Upper lobe of left lung (tissue), 6 donors: ENCODE measurements around the gene BET1. TPM values are rescaled to one million over a fixed set of nuclear protein-coding genes. Genes with fewer than 3 reads are reported as not detected.
A peak's percentile ranks its signal among the peaks of the same experiment; 100 is the strongest.

Source experiments
- ATAC-seq, 2 donors: fragments of 200-7000 bp; cut with Tn5 transposase; one replicate each; pipeline ENCODE4 v1.9.1; 2022; ENCODE audit warnings: mild to moderate bottlenecking in 2 of 2, moderate library complexity in 2 of 2; ENCODE audit not compliant: low FRiP score in 2 of 2
- DNase-seq, 2 donors: peaks; one replicate each; pipeline ENCODE4 v3.0.0-alpha.2; 2019 to 2020
- H3K27ac ChIP-seq, 4 donors: fragments of 200-600 bp; sonication (generic); one replicate each; pipeline ENCODE4 v1.5.1; 2016 to 2019
- H3K27me3 ChIP-seq, 4 donors: fragments of 200-600 bp; sonication (generic); one replicate each; pipeline ENCODE4 v1.5.1; 2017 to 2019
- H3K36me3 ChIP-seq, 4 donors: fragments of 200-600 bp; sonication (generic); one replicate each; pipeline ENCODE4 v1.5.1; 2016 to 2019
- H3K4me1 ChIP-seq, 4 donors: fragments of 200-600 bp; sonication (generic); one replicate each; pipeline ENCODE4 v1.5.1; 2018 to 2019
- H3K4me3 ChIP-seq, 4 donors: fragments of 200-600 bp; sonication (generic); one replicate each; pipeline ENCODE4 v1.5.1; 2017 to 2019; ENCODE audit warnings: mild to moderate bottlenecking in 2 of 4, moderate library complexity in 1 of 4
- H3K9me3 ChIP-seq, 4 donors: fragments of 200-600 bp; sonication (generic); one replicate each; pipeline ENCODE4 v1.5.1; 2018 to 2019
- EP300 ChIP-seq, 4 donors: sonication (generic); formaldehyde crosslinking; IDR thresholded peaks; one replicate each; pipeline ENCODE4 v1.5.1; 2017; ENCODE audit warnings: antibody characterized with exemption in 4 of 4, control low read depth in 2 of 4
- POLR2A ChIP-seq, 4 donors: fragments of 450-650 bp; IDR thresholded peaks; one replicate each; pipeline ENCODE4 v1.5.1; 2016 to 2017; ENCODE audit warnings: antibody characterized with exemption in 4 of 4, mild to moderate bottlenecking in 2 of 4
- POLR2AphosphoS5 ChIP-seq, 2 donors: sonication (generic); formaldehyde crosslinking; IDR thresholded peaks; one replicate each; pipeline ENCODE4 v1.5.1; 2017; ENCODE audit warnings: antibody characterized with exemption in 2 of 2
- WGBS, 2 donors: methylation state at CpG; one replicate each; pipeline ENCODE4 v1.1.5; 2017 to 2018; 5-methylcytosine and 5-hydroxymethylcytosine counted together
- total RNA-seq, 6 donors: library from RNA; depleted of rRNA in 4 of 6; stranded (reverse); fragments of >200 nt in 4 of 6; gene quantifications; one replicate each; pipeline versions ENCODE4 v1.1.0 to v1.2.1, GENCODE V29; 2016 to 2021
- TF ChIP-seq, protein P1 (sequence below), 6 experiments: fragments of 450-650 bp in 4 of 6; fragments of 200-600 bp in 2 of 6; sonication (generic) in 2 of 6; IDR thresholded peaks; one replicate each; pipeline ENCODE4 v1.5.1; 2016 to 2019; ENCODE audit warnings: antibody characterized with exemption in 6 of 6
- donor health status: DM: no; HTN: no; CAD: no; lungs with moderate emphysema.
- donor health status: DM: no; HTN: yes; CAD: no; lungs with severe emphysema.

BET1 gene
- total RNA-seq, 6 donors from 2014 or later: 11.7 to 39.2 (median 21.1) TPM

DNA sequence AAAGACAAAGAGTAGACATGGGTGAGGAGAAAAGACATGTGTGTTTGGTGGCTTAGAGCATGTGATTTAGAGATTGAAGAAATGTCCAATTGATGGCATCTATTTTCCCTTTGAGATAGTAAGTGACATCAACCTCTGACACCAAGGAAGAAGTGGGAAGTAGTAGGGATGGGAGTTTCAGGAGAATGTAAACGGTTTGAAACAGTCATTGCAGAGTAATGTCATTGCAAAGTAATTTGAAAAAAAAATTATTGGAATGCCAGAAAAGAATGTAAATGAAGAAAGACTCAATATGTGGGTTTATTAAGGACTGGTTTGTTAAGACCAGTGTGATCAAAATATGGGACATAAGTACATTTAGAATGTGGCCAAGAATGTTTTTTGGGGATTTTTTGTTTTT lies 56.0 kb downstream of the BET1 start:
- no peak overlapping the region for H3K27ac ChIP-seq
- no peaks in the 10 kb centered on the region for H3K36me3 ChIP-seq
- H3K4me3 ChIP-seq: no peak overlapping the region
- no peaks in the 10 kb centered on the region for H3K27me3 ChIP-seq
- TF ChIP-seq POLR2AphosphoS5 (IDR thresholded peaks at IDR 0.05) (no peak), EP300 (IDR thresholded peaks at IDR 0.05) (no peak), POLR2A (IDR thresholded peaks at IDR 0.05) (no peak)
- TF ChIP-seq, protein P1, sequence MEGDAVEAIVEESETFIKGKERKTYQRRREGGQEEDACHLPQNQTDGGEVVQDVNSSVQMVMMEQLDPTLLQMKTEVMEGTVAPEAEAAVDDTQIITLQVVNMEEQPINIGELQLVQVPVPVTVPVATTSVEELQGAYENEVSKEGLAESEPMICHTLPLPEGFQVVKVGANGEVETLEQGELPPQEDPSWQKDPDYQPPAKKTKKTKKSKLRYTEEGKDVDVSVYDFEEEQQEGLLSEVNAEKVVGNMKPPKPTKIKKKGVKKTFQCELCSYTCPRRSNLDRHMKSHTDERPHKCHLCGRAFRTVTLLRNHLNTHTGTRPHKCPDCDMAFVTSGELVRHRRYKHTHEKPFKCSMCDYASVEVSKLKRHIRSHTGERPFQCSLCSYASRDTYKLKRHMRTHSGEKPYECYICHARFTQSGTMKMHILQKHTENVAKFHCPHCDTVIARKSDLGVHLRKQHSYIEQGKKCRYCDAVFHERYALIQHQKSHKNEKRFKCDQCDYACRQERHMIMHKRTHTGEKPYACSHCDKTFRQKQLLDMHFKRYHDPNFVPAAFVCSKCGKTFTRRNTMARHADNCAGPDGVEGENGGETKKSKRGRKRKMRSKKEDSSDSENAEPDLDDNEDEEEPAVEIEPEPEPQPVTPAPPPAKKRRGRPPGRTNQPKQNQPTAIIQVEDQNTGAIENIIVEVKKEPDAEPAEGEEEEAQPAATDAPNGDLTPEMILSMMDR (IDR thresholded peaks at IDR 0.05): no peak
- H3K4me1 ChIP-seq: peaks cover 0 to 8% (median 4%) of the 10 kb centered on the region in 4 donors
- no peak for ATAC-seq
- DNase-seq: no peak
- H3K9me3 ChIP-seq: no peaks in the 10 kb centered on the region
- WGBS, 2 donors: 58 to 73% methylated on average over 1 of the region's 1 CpG

DNA sequence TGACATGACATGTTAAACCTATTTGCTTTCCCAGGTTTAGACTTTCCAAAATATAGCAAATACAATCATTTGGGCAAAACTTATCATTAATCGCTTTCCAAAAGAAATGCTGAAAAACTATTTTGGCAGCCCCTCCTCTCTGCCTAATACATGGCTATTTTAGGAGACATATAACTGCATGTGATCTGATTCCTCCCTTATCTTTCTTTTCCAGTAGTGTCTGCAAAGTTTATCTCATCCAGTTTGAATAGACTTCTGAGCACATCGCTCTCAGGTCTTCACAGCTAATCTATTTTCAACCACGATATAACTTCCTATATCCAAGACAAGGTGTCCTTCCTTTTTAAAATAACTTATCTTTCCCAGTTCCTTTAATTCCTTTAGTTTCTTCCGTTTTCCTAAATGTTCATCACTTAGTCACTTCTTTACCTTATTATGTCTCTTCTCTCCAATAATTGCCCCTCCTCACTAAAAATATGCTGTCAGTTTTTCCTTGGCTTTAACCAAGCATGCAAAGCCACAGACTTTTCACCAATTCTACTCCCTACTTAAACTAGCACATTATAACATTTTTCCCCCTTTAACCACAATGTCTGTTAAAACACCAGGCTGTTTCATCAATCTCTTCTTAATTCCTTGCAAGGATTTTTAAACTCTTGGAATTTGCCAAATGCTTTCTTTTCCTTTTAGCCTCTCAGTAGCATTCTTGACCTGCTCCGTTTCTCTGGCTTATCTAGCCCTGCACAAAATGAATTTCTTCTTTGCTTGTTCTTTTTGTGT lies 58.2 kb downstream of the BET1 start:
- TF ChIP-seq POLR2A (IDR thresholded peaks at IDR 0.05) (no peak), POLR2AphosphoS5 (IDR thresholded peaks at IDR 0.05) (no peak), EP300 (IDR thresholded peaks at IDR 0.05) (no peak)
- TF ChIP-seq, protein P1 (IDR thresholded peaks at IDR 0.05): no peak
- DNase-seq: no peak
- no peak for ATAC-seq
- peaks cover 0 to 8% (median 4%) of the 10 kb centered on the region in 4 donors for H3K4me1 ChIP-seq
- H3K9me3 ChIP-seq: no peaks in the 10 kb centered on the region
- no peak overlapping the region for H3K4me3 ChIP-seq
- 36 to 47% methylated on average over 5 of the region's 5 CpGs for WGBS, 2 donors
- H3K27ac ChIP-seq: peak overlapping the region in 2 of 4 donors; percentile 68 to 78
- H3K27me3 ChIP-seq: no peaks in the 10 kb centered on the region
- H3K36me3 ChIP-seq: no peaks in the 10 kb centered on the region

DNA sequence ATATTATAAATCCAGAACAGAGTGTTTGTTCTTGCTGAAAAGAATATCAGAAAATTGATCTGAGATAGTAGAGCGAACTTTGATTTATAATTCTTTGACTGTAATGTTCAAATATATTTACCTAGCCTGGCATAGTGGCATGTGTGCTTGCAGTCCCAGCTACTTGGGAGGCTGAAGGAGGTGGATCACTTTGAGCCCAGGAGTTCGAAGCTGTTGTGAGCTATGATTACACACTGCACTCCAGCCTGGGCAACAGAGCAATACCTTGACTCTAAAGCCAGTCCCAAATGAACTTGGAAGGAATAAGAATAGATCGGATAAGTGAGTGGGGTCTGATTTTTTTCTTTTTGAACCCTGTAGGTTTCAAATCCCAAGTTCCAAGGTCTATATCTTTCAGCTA lies 59.1 kb downstream of the BET1 start:
- WGBS, 2 donors: 22 to 43% methylated on average over 3 of the region's 3 CpGs
- Histone ChIP-seq H3K27me3 (no peaks in the 10 kb centered on the region), H3K9me3 (no peaks in the 10 kb centered on the region), H3K4me1 (peaks cover 0 to 8% (median 4%) of the 10 kb centered on the region in 4 donors), H3K4me3 (no peak overlapping the region), H3K27ac (peak overlapping the region; percentile 7 to 78 (median 50)), H3K36me3 (no peaks in the 10 kb centered on the region)
- DNase-seq (no peak), ATAC-seq (no peak)
- TF ChIP-seq POLR2A (IDR thresholded peaks at IDR 0.05): no peak
- TF ChIP-seq, protein P1 (IDR thresholded peaks at IDR 0.05): no peak
- TF ChIP-seq EP300 (IDR thresholded peaks at IDR 0.05): no peak
- no peak for TF ChIP-seq POLR2AphosphoS5 (IDR thresholded peaks at IDR 0.05)

DNA sequence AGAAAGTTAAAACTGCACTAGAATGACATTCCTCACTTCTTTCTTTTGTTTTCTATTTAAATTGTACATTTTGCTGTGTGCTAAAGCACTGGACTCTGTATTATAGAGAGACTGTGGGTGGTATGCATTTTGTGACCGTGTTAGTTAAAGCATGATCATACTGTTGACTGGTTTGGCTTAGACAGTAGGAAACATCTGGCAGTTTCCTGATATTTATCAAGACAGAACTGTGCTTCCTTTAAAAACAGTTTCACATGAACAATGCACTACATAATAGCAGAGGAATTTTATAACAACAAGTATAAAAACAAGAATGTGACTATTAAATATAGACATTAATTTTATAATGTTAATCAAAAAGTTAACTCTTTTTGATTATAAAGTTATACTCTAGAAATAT lies 59.5 kb downstream of the BET1 start:
- TF ChIP-seq POLR2AphosphoS5 (IDR thresholded peaks at IDR 0.05) (no peak), EP300 (IDR thresholded peaks at IDR 0.05) (peak in 1 of 4 donors; percentile 59)
- Histone ChIP-seq H3K4me1 (peaks cover 0 to 8% (median 4%) of the 10 kb centered on the region in 4 donors), H3K36me3 (no peaks in the 10 kb centered on the region), H3K27me3 (no peaks in the 10 kb centered on the region), H3K4me3 (no peak overlapping the region), H3K9me3 (no peaks in the 10 kb centered on the region), H3K27ac (peak overlapping the region in 2 of 4 donors; percentile 68 to 78)
- DNase-seq (no peak), ATAC-seq (no peak)
- 22 to 33% methylated on average over 1 of the region's 1 CpG for WGBS, 2 donors

DNA sequence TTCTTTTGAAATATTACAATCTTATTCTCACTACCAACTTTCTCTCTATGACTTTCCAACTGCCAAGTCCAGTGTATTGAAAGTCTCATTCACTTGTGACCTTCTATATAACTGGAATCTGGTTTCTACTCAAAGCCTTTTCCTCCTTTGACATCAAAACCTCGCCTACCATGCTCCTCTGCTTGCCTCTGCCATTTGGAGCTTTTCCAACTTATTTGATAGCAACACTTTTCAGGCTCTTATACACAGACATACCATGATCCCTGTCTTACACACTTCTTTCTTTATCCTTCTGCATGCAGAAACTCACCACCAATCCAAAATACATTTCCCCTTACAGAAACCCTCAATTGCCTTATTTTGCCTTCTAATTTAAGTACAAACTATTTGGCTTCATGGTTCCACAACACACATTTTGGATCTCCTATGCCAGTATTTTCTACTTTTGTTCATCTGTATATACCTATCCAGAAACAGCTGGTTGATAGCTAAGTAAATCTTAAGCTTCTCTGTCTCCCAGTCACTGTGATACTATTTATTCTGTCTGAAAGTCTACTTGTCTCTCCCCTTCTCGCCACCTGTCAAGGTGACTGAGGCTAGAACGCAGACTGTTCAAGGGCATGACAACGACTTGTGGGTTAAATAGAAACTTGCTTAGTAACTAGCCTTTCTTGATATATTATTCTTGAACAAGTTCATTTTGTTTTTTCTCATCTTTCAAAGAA lies 60.2 kb downstream of the BET1 start:
- Histone ChIP-seq H3K27ac (peak overlapping the region in 2 of 4 donors; percentile 45 to 49), H3K27me3 (no peaks in the 10 kb centered on the region)
- 47 to 66% methylated on average over 4 of the region's 4 CpGs for WGBS, 2 donors

More for the DNA sequence above, 60.2 kb downstream of the BET1 start:
- Histone ChIP-seq H3K4me1 (peaks cover 0 to 8% (median 4%) of the 10 kb centered on the region in 4 donors), H3K4me3 (no peak overlapping the region), H3K9me3 (no peaks in the 10 kb centered on the region), H3K36me3 (no peaks in the 10 kb centered on the region)
- DNase-seq (no peak), ATAC-seq (no peak)
- no peak for TF ChIP-seq POLR2A (IDR thresholded peaks at IDR 0.05)
- TF ChIP-seq, protein P1 (IDR thresholded peaks at IDR 0.05): no peak
- TF ChIP-seq EP300 (IDR thresholded peaks at IDR 0.05): no peak
- no peak for TF ChIP-seq POLR2AphosphoS5 (IDR thresholded peaks at IDR 0.05)
